A549 (cell line): ENCODE data around the gene SCN1A. TPM values are rescaled to one million over a fixed set of nuclear protein-coding genes. Genes with fewer than 3 reads are reported as not detected.

Source experiments
- ATAC-seq, 2 experiments: fragments of 200-7000 bp in 1 of 2; fragments of >200 bp in 1 of 2; cut with Nextera tagmentation in 1 of 2; cut with Tn5 transposase in 1 of 2; 3 replicates each; pipeline versions ENCODE4 v1.8.0 to v1.9.1; 2018 to 2020; ENCODE audit warnings: mild to moderate bottlenecking in 1 of 2, moderate library complexity in 1 of 2
- CTCF ChIA-PET: fragments of 300-600 bp; sonication (Branson Sonifier 250); formaldehyde crosslinking; extraction: SDS; loops from one replicate; lab custom pipeline; 2021; ENCODE audit warnings: antibody characterized with exemption, inconsistent platforms; lab: Yijun Ruan, JAX
- POLR2A ChIA-PET: fragments of 350-600 bp; formaldehyde crosslinking; extraction: SDS; loops from one replicate; lab custom pipeline; 2021; ENCODE audit warnings: antibody characterized with exemption, inconsistent platforms; lab: Yijun Ruan, JAX
- DNase-seq, 2 experiments: peaks; one replicate each; pipeline versions ENCODE4 v3.0.0 to v3.0.0-alpha.2; 2011 to 2016; ENCODE audit warnings: low read depth in 1 of 2, low spot score in 1 of 2
- FAIRE-seq: peaks from 2 replicates; lab custom pipeline; 2011; peaks lifted over from hg19 to GRCh38; lab: Jason Lieb, UNC
- H3K27ac ChIP-seq, 2 experiments: fragments of >200 bp; sonication (Bioruptor Twin); formaldehyde crosslinking; 3 replicates each; pipeline ENCODE4 v1.5.1; 2016 to 2017
- H3K4me1 ChIP-seq: fragments of >200 bp; sonication (Bioruptor Twin); formaldehyde crosslinking; 3 replicates; pipeline ENCODE4 v1.6.1; 2016
- H3K4me2 ChIP-seq: fragments of >200 bp; sonication (Bioruptor Twin); formaldehyde crosslinking; 3 replicates; pipeline ENCODE4 v1.6.1; 2016
- H3K4me3 ChIP-seq: fragments of >200 bp; sonication (Bioruptor Twin); formaldehyde crosslinking; 3 replicates; pipeline ENCODE4 v1.5.1; 2016
- H3K9me3 ChIP-seq: fragments of >200 bp; sonication (Bioruptor Twin); formaldehyde crosslinking; 3 replicates; pipeline ENCODE4 v1.6.1; 2016
- ATOH8 ChIP-seq: fragments of 250-450 bp; sonication (Bioruptor Pico); IDR thresholded peaks from 2 replicates; pipeline ENCODE4 v1.5.0; 2020; ENCODE audit warnings: low read depth, mild to moderate bottlenecking, moderate library complexity
- BHLHE40 ChIP-seq: IDR thresholded peaks from 2 replicates; pipeline ENCODE4 v1.6.1; 2012; ENCODE audit warnings: low read depth, low read length, inconsistent platforms
- CHD2 ChIP-seq: fragments of 150-350 bp; IDR thresholded peaks from 2 replicates; pipeline ENCODE4 v1.6.1; 2014; ENCODE audit warnings: low read length; ENCODE audit not compliant: partially characterized antibody
- CTCF ChIP-seq: fragments of >200 bp; sonication (Bioruptor Twin); formaldehyde crosslinking; IDR thresholded peaks from 3 replicates; pipeline ENCODE4 v1.5.1; 2016
- EHF ChIP-seq: fragments of 250-450 bp; sonication (Bioruptor Pico); IDR thresholded peaks from 2 replicates; pipeline ENCODE4 v1.5.0; 2020; ENCODE audit warnings: mild to moderate bottlenecking
- EP300 ChIP-seq, 2 experiments: fragments of >200 bp; sonication (Bioruptor Twin); formaldehyde crosslinking; IDR thresholded peaks; 2 replicates in 1 of 2; 3 replicates in 1 of 2; pipeline ENCODE4 v1.6.1; 2016 to 2017
- FOSB ChIP-seq: fragments of 250-450 bp; sonication (Bioruptor Pico); IDR thresholded peaks from 2 replicates; pipeline ENCODE4 v1.5.0; 2020; ENCODE audit warnings: mild to moderate bottlenecking, moderate library complexity
- FOXS1 ChIP-seq: fragments of 250-450 bp; sonication (Bioruptor Pico); IDR thresholded peaks from 2 replicates; pipeline ENCODE4 v1.5.0; 2020; ENCODE audit warnings: mild to moderate bottlenecking, moderate library complexity
- GATA3 ChIP-seq: IDR thresholded peaks from 2 replicates; pipeline ENCODE4 v1.6.1; 2012; ENCODE audit warnings: borderline replicate concordance
- HES2 ChIP-seq: fragments of >200 bp; sonication (Bioruptor Twin); formaldehyde crosslinking; IDR thresholded peaks from 2 replicates; pipeline ENCODE4 v1.6.1; 2016
- HEYL ChIP-seq: fragments of 250-450 bp; sonication (Bioruptor Pico); IDR thresholded peaks from 2 replicates; pipeline ENCODE4 v1.8.0; 2021; ENCODE audit warnings: mild to moderate bottlenecking, moderate library complexity
- HMGXB4 ChIP-seq: fragments of 250-450 bp; sonication (Bioruptor Pico); IDR thresholded peaks from 2 replicates; pipeline ENCODE4 v1.5.0; 2021; ENCODE audit warnings: mild to moderate bottlenecking, moderate library complexity, borderline replicate concordance
- HOXA7 ChIP-seq: fragments of 250-450 bp; sonication (Bioruptor Pico); IDR thresholded peaks from 2 replicates; pipeline ENCODE4 v1.5.0; 2020; ENCODE audit warnings: mild to moderate bottlenecking, moderate library complexity
- HOXB13 ChIP-seq: fragments of 250-450 bp; sonication (Bioruptor Pico); IDR thresholded peaks from 2 replicates; pipeline ENCODE4 v1.5.0; 2020; ENCODE audit warnings: low read depth, mild to moderate bottlenecking, moderate library complexity
- KDM5A ChIP-seq: fragments of 200-600 bp; sonication (generic); IDR thresholded peaks from 2 replicates; pipeline ENCODE4 v1.6.1; 2016; ENCODE audit warnings: antibody characterized with exemption, mild to moderate bottlenecking
- MAX ChIP-seq: IDR thresholded peaks from 2 replicates; pipeline ENCODE4 v1.6.1; 2012
- MAZ ChIP-seq: fragments of 150-350 bp; IDR thresholded peaks from 2 replicates; pipeline ENCODE4 v1.6.1; 2014; ENCODE audit warnings: antibody characterized with exemption, low read depth, low read length, borderline replicate concordance
- MYC ChIP-seq: IDR thresholded peaks from 2 replicates; pipeline ENCODE4 v1.6.1; 2012; ENCODE audit warnings: mild to moderate bottlenecking, inconsistent platforms, low read length, improper control_type of control experiment, borderline replicate concordance
- NFE2L2 ChIP-seq: fragments of 150-350 bp; conservative IDR thresholded peaks from 2 replicates; pipeline ENCODE4 v1.6.1; 2014; ENCODE audit warnings: low read length
- NPAS2 ChIP-seq: fragments of 250-450 bp; sonication (Bioruptor Pico); IDR thresholded peaks from 2 replicates; pipeline ENCODE4 v1.8.0; 2022; ENCODE audit warnings: mild to moderate bottlenecking, moderate library complexity, borderline replicate concordance
- PBX3 ChIP-seq: IDR thresholded peaks from 2 replicates; pipeline ENCODE4 v1.6.1; 2012
- RCOR1 ChIP-seq: fragments of 150-350 bp; IDR thresholded peaks from 2 replicates; pipeline ENCODE4 v1.6.1; 2014; ENCODE audit warnings: antibody characterized with exemption, low read length, low read depth
- RFX5 ChIP-seq: fragments of 450-650 bp; IDR thresholded peaks from 2 replicates; pipeline ENCODE4 v1.7.1; 2014; ENCODE audit warnings: antibody characterized with exemption, mild to moderate bottlenecking, moderate library complexity
- SREBF2 ChIP-seq: fragments of 450-650 bp; IDR thresholded peaks from 2 replicates; pipeline ENCODE4 v1.6.1; 2014; ENCODE audit warnings: mild to moderate bottlenecking, moderate library complexity
- TFCP2L1 ChIP-seq: fragments of 250-450 bp; sonication (Bioruptor Pico); IDR thresholded peaks from 2 replicates; pipeline ENCODE4 v1.5.0; 2021; ENCODE audit warnings: mild to moderate bottlenecking
- TP53 ChIP-seq: fragments of 250-450 bp; sonication (Bioruptor Pico); IDR thresholded peaks from 2 replicates; pipeline ENCODE4 v1.5.0; 2021; ENCODE audit warnings: mild to moderate bottlenecking, moderate library complexity
- USF2 ChIP-seq: fragments of 450-650 bp; IDR thresholded peaks from 2 replicates; pipeline ENCODE4 v1.6.1; 2014; ENCODE audit warnings: antibody characterized with exemption
- ZC3H11A ChIP-seq: fragments of 450-650 bp; IDR thresholded peaks from 2 replicates; pipeline ENCODE4 v1.6.1; 2014; ENCODE audit warnings: antibody characterized with exemption, mild to moderate bottlenecking
- ZNF302 ChIP-seq: fragments of 250-450 bp; sonication (Bioruptor Pico); IDR thresholded peaks from 2 replicates; pipeline ENCODE4 v1.9.0; 2021; ENCODE audit warnings: inconsistent platforms, mild to moderate bottlenecking, moderate library complexity
- WGBS: methylation state at CpG from one replicate; pipeline ENCODE4 v1.1.6; 2017; ENCODE audit errors: missing lambda C conversion rate; 5-methylcytosine and 5-hydroxymethylcytosine counted together
- polyA plus RNA-seq, 4 experiments: library from polyadenylated mRNA; depleted of rRNA in 3 of 4; stranded (reverse); fragments of >200 nt; fragmentation: RNase III in 1 of 4; extraction: RNeasy Plus Mini Kit Qiagen cat#74134 plus additional on column Dnase treatment in 1 of 4; gene quantifications; 2 replicates in 3 of 4; 3 replicates in 1 of 4; pipeline ENCODE4 v1.2.3, GENCODE V29; 2011 to 2017
- TF ChIP-seq, protein P1 (sequence below): fragments of 150-350 bp; IDR thresholded peaks from 2 replicates; pipeline ENCODE4 v1.6.1; 2014; ENCODE audit warnings: low read depth, mild to moderate bottlenecking, low read length
- TF ChIP-seq, protein P2 (sequence below): fragments of >200 bp; sonication (Bioruptor Twin); formaldehyde crosslinking; IDR thresholded peaks from 3 replicates; pipeline ENCODE4 v1.6.1; 2016

Gene SCN1A
- polyA plus RNA-seq, 2 of the 4 experiments (the other 2 are of a cell fraction), result not detected

DNA sequence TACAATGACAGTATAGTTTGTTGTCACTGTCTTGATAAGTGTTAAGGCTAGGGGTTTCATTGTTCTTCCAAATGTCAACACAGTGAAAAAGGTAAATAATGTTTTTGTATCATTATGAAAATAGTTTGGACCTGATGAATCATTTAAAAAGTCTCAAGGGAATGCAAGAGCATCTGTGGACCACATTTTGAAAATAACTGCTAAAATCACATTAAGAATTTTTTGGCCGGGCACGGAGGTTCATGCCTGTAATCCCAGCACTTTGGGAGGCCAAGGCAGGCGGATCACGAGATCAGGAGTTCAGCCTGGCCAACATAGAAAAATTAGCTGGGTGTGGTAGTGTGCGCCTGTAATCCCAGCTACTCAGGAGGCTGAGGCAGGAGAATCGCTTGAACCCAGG, 10.3 kb downstream of the SCN1A start:
- POLR2A ChIA-PET, result no interaction called here
- TF ChIP-seq NPAS2 (no peak), FOXS1 (CRISPR knock-in tag) (no peak), ATOH8 (CRISPR knock-in tag) (no peak), NFE2L2 (no peak), HEYL (CRISPR knock-in tag) (no peak), HMGXB4 (CRISPR knock-in tag) (no peak), TP53 (no peak), RFX5 (no peak), SREBF2 (no peak), MAZ (no peak), EP300 (IDR thresholded peaks at IDR 0.05) (no peak), GATA3 (no peak), MAX (no peak), BHLHE40 (no peak), CHD2 (no peak), TFCP2L1 (no peak), HOXA7 (CRISPR knock-in tag) (no peak), EHF (no peak), ZNF302 (CRISPR knock-in tag) (no peak)
- TF ChIP-seq, protein P1, sequence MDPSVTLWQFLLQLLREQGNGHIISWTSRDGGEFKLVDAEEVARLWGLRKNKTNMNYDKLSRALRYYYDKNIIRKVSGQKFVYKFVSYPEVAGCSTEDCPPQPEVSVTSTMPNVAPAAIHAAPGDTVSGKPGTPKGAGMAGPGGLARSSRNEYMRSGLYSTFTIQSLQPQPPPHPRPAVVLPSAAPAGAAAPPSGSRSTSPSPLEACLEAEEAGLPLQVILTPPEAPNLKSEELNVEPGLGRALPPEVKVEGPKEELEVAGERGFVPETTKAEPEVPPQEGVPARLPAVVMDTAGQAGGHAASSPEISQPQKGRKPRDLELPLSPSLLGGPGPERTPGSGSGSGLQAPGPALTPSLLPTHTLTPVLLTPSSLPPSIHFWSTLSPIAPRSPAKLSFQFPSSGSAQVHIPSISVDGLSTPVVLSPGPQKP, result no peak
- Histone ChIP-seq H3K4me2 (no peak overlapping the region), H3K27ac (no peak overlapping the region), H3K9me3 (no peaks in the 10 kb centered on the region), H3K4me3 (no peak overlapping the region), H3K4me1 (no peaks in the 10 kb centered on the region)
- CTCF ChIA-PET, result interaction anchor here (0.7 kb wide), 1 partner anchor 17 kb away, joined by 3 read pairs; no protein-coding TSS in a partner anchor
- no peak for DNase-seq
- ATAC-seq, result no peak
- WGBS, result 87% methylated on average over 6 of the region's 6 CpGs
- no peak for FAIRE-seq

DNA sequence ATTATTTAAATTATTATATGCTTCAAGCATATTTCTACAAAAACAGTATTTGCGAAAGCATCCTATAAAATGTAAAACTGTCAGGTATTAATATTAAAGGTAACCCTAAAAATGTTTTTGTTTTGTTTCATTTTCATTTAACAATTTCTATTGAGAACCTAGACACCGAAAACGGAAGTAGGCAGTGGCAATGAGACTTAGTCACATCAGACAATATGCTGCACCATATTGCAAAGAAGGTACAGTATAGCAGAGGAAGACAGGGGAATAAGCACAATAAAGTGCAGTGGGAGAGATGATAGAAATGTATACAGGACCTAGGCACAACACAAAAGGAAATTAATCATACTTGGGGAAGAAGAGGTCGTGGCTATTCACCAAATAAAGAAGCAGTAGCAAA, 12.2 kb downstream of the SCN1A start:
- FAIRE-seq (no peak), ATAC-seq (no peak), DNase-seq (no peak)
- Histone ChIP-seq H3K4me2 (no peak overlapping the region), H3K4me3 (no peak overlapping the region), H3K4me1 (no peaks in the 10 kb centered on the region), H3K27ac (no peak overlapping the region), H3K9me3 (no peaks in the 10 kb centered on the region)
- POLR2A ChIA-PET, result no interaction called here
- 51% methylated on average over 4 of the region's 4 CpGs for WGBS
- CTCF ChIA-PET, result no interaction called here
- TF ChIP-seq TFCP2L1, result no peak
- TF ChIP-seq HES2, result no peak
- TF ChIP-seq KDM5A, result no peak
- no peak for TF ChIP-seq SREBF2
- no peak for TF ChIP-seq PBX3
- no peak for TF ChIP-seq HOXB13 (CRISPR knock-in tag)
- TF ChIP-seq GATA3, result no peak
- no peak for TF ChIP-seq USF2
- no peak for TF ChIP-seq FOSB
- no peak for TF ChIP-seq ZC3H11A
- no peak for TF ChIP-seq CTCF
- TF ChIP-seq RCOR1, result no peak
- no peak for TF ChIP-seq MYC
- no peak for TF ChIP-seq BHLHE40
- TF ChIP-seq, protein P2, sequence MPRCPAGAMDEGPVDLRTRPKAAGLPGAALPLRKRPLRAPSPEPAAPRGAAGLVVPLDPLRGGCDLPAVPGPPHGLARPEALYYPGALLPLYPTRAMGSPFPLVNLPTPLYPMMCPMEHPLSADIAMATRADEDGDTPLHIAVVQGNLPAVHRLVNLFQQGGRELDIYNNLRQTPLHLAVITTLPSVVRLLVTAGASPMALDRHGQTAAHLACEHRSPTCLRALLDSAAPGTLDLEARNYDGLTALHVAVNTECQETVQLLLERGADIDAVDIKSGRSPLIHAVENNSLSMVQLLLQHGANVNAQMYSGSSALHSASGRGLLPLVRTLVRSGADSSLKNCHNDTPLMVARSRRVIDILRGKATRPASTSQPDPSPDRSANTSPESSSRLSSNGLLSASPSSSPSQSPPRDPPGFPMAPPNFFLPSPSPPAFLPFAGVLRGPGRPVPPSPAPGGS, result no peak
